HG02588 (cell line): Measurements from ENCODE around the gene EPB41.
"Not testable (repeated sequence)": the region's sequence is repeated elsewhere in the genome, so short reads cannot be mapped to it uniquely, and the experiment has no call there.

ENCODE experiments used
- ATAC-seq: cut with Tn5 transposase; IDR thresholded peaks from one replicate; pipeline ENCODE4 v1.9.1; 2021; ENCODE audit warnings: mild to moderate bottlenecking, moderate library complexity; ENCODE audit not compliant: unreplicated experiment

Gene EPB41

GRCh38 chr1:28926629-28927265 lies 12.4 kb downstream of the EPB41 start:
- peak; percentile 74 for ATAC-seq

GRCh38 chr1:28927266-28927647 lies 12.9 kb downstream of the EPB41 start:
- ATAC-seq = peak; percentile 12

GRCh38 chr1:28927648-28928313 lies 13.4 kb downstream of the EPB41 start:
- ATAC-seq = no peak

- no peak for ATAC-seq
Measured at GRCh38 chr1:28928314-28928941, 14.1 kb downstream of the EPB41 start.

- no peak for ATAC-seq
Measured at GRCh38 chr1:28933277-28933676, 18.9 kb downstream of the EPB41 start.

- no peak for ATAC-seq
Measured at GRCh38 chr1:28933918-28934317, 19.5 kb downstream of the EPB41 start.

GRCh38 chr1:28934676-28935075 lies 20.3 kb downstream of the EPB41 start:
- no peak for ATAC-seq

- no peak for ATAC-seq
Measured at GRCh38 chr1:28935293-28935692, 20.9 kb downstream of the EPB41 start.

- no peak for ATAC-seq
Measured at GRCh38 chr1:28936094-28936493, 21.7 kb downstream of the EPB41 start.

GRCh38 chr1:28936528-28936927 lies 22.2 kb downstream of the EPB41 start:
- ATAC-seq = no peak

GRCh38 chr1:28943581-28943980 lies 29.2 kb downstream of the EPB41 start:
- ATAC-seq = not testable (repeated sequence)

GRCh38 chr1:28950006-28950405 lies 35.6 kb downstream of the EPB41 start:
- ATAC-seq = no peak

GRCh38 chr1:28950449-28950848 lies 36.1 kb downstream of the EPB41 start:
- no peak for ATAC-seq

- ATAC-seq = no peak
Measured at GRCh38 chr1:28954126-28954726, 39.9 kb downstream of the EPB41 start.

GRCh38 chr1:28956038-28956464 lies 41.7 kb downstream of the EPB41 start:
- no peak for ATAC-seq

- ATAC-seq = not testable (repeated sequence)
Measured at GRCh38 chr1:28962114-28962831, 47.9 kb downstream of the EPB41 start.

GRCh38 chr1:28965271-28965870 lies 51.0 kb downstream of the EPB41 start:
- ATAC-seq = no peak

- ATAC-seq = no peak
Measured at GRCh38 chr1:28966617-28967016, 52.2 kb downstream of the EPB41 start.

- ATAC-seq = no peak
Measured at GRCh38 chr1:28971980-28972771, 57.8 kb downstream of the EPB41 start.
